Mucosa of rectum (tissue), 2 donors: ENCODE measurements around the gene AMPD1.

Experiments used
- H3K27ac ChIP-seq, 2 donors: one replicate each; pipeline ENCODE4 v1.7.0; 2013; ENCODE audit warnings: inconsistent platforms in 2 of 2, low read depth in 2 of 2, low read length in 2 of 2
- H3K27me3 ChIP-seq, 2 donors: one replicate each; pipeline ENCODE4 v1.7.0; 2013; ENCODE audit warnings: low read length in 2 of 2; ENCODE audit not compliant: control insufficient read depth in 2 of 2, insufficient read depth in 2 of 2
- H3K36me3 ChIP-seq, 2 donors: one replicate each; pipeline ENCODE4 v1.7.0; 2013; ENCODE audit warnings: low read length in 2 of 2; ENCODE audit not compliant: control insufficient read depth in 2 of 2, insufficient read depth in 2 of 2
- H3K4me1 ChIP-seq, 2 donors: one replicate each; pipeline ENCODE4 v1.7.0; 2013; ENCODE audit warnings: low read length in 2 of 2, mild to moderate bottlenecking in 1 of 2; ENCODE audit not compliant: control insufficient read depth in 2 of 2, insufficient read depth in 2 of 2
- H3K4me3 ChIP-seq, 2 donors: one replicate each; pipeline ENCODE4 v1.7.0; 2013; ENCODE audit warnings: low read length in 2 of 2
- H3K9ac ChIP-seq, 2 donors: one replicate each; pipeline ENCODE4 v1.7.0; 2013; ENCODE audit warnings: low read length in 2 of 2, low read depth in 1 of 2, mild to moderate bottlenecking in 1 of 2
- H3K9me3 ChIP-seq, 2 donors: one replicate each; pipeline ENCODE4 v1.7.0; 2013; ENCODE audit warnings: low read length in 2 of 2; ENCODE audit not compliant: control insufficient read depth in 2 of 2
- donor health status: healthy.
- donor health status: Normal muscosa, but diverticular disease.

The AMPD1 gene

DNA sequence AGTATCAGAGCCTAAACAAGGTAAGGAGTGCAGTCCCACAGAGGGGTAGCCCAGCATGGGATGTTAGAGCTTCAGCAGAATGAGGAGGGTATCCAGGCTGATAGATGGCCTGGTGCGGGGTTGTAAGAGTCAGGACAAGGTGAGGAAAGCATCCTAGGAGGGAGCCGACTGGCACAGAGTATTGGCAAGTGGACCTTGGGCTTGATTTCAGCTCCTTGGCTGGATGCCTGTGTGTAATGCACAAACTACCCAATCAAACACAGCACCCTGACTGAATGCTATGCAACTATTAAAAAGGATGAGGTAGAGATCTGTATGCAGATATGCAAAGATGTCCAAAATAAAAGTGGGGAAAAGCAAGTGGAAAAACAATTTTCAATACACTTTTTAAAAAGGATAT lies 43.5 kb downstream of the AMPD1 start:
- H3K36me3 ChIP-seq, result no peaks in the 10 kb centered on the region
- H3K27ac ChIP-seq, result no peak overlapping the region
- H3K4me3 ChIP-seq, result no peak overlapping the region
- no peak overlapping the region for H3K9ac ChIP-seq
- no peaks in the 10 kb centered on the region for H3K4me1 ChIP-seq
- H3K27me3 ChIP-seq, result no peaks in the 10 kb centered on the region
- no peaks in the 10 kb centered on the region for H3K9me3 ChIP-seq

DNA sequence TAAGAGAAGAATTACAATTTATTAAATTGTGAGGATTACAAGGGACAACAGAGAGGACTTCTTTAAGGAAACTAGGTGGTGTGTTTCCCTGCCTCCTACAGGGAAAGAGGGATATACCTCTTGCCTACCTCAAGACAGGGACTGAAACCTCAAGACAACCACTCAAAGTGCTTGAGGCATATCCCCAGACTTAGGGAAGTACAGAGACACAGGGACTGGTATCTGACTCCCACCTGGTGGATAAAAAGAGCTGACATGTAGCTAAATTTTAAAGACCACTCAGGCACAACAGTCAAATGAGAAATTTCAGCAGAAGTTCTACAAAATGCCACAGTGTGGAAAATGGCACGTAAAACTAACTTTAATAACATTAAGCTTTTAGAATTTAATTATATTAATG lies 46.8 kb downstream of the AMPD1 start:
- Histone ChIP-seq H3K4me3 (no peak overlapping the region), H3K27ac (no peak overlapping the region), H3K36me3 (no peaks in the 10 kb centered on the region), H3K9ac (no peak overlapping the region), H3K9me3 (no peaks in the 10 kb centered on the region), H3K4me1 (no peaks in the 10 kb centered on the region), H3K27me3 (no peaks in the 10 kb centered on the region)

DNA sequence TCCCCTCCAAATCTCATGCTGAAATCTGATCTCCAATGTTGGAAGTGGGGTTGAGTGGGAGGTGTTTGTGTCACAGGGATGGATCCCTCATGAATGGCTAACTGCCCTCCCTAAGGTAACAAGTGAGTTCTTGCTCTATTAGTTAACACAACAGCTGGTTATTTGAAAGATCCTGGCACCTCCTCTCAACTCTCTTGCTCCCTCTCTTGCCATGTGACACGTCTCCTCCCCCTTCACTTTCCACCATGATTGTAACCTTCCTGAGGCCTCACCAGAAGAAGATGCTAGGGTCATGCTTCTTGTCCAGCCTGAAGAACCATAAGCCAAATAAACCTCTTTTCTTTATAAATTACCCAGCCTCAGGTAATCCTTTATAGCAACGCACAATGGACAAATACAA lies 54.0 kb downstream of the AMPD1 start:
- Histone ChIP-seq H3K4me1 (no peaks in the 10 kb centered on the region), H3K36me3 (no peaks in the 10 kb centered on the region), H3K9me3 (no peaks in the 10 kb centered on the region), H3K9ac (no peak overlapping the region), H3K27ac (no peak overlapping the region), H3K4me3 (no peak overlapping the region), H3K27me3 (no peaks in the 10 kb centered on the region)

DNA sequence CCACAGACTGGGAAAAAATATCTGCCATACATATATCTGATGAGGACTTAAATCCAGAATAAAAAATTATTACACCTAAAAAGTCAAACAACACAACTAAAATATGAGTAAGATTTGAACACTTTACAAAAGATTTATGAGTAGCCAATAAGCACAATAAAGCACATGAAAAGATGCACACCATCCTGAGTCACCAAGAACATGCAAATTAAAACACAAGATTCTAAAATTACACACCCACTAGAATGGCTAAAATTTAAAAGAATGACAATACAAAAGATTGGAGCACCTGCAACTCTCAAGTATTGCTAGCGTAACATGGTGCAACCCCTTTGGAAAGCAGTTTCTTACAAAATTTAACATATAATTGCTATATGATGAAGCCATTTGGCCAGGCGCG lies 56.4 kb downstream of the AMPD1 start:
- H3K36me3 ChIP-seq, result no peaks in the 10 kb centered on the region
- no peaks in the 10 kb centered on the region for H3K4me1 ChIP-seq
- no peak overlapping the region for H3K9ac ChIP-seq
- no peak overlapping the region for H3K4me3 ChIP-seq
- no peaks in the 10 kb centered on the region for H3K27me3 ChIP-seq
- H3K27ac ChIP-seq, result no peak overlapping the region
- H3K9me3 ChIP-seq, result no peaks in the 10 kb centered on the region

DNA sequence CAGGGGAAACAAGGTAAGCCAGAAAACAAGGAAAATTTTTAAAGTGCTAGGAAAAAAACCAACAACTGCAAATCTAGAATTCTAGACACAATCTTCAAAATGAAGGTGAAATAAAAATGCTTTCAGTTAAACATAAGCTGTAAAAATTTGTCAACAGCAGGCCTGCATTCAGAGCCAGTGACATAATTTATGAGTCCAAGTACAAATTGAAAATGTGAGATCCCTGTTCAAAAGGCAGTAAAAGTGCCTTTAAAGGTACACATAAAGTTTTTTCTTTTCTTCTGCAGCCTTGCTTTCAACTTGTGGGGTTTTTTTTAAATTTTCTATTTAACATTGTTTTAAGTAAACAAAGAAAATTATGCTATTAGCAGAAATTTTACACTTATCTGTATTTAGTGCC lies 62.9 kb downstream of the AMPD1 start:
- Histone ChIP-seq H3K4me1 (no peaks in the 10 kb centered on the region), H3K27ac (no peak overlapping the region), H3K9me3 (no peaks in the 10 kb centered on the region), H3K27me3 (no peaks in the 10 kb centered on the region), H3K4me3 (no peak overlapping the region), H3K9ac (no peak overlapping the region), H3K36me3 (no peaks in the 10 kb centered on the region)

DNA sequence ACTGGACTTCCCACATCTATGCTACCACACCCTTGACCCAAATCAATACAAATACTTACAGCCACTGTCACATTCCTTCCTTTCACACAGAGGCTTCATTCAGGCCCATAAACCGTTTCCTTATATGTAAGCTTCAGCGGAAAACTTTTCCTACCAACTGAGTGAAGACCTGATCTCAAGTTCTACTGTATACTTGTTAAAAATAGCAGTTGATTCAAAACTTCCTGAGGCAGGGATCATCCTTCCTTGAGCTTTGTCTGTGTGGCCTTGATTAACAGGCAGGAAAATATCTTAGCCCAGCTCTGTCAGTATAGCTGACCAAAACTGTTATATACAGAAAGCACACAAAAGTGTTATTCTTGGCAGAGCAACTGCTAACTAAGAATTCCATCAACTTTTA lies 68.2 kb downstream of the AMPD1 start:
- Histone ChIP-seq H3K4me3 (no peak overlapping the region), H3K36me3 (no peaks in the 10 kb centered on the region)

DNA sequence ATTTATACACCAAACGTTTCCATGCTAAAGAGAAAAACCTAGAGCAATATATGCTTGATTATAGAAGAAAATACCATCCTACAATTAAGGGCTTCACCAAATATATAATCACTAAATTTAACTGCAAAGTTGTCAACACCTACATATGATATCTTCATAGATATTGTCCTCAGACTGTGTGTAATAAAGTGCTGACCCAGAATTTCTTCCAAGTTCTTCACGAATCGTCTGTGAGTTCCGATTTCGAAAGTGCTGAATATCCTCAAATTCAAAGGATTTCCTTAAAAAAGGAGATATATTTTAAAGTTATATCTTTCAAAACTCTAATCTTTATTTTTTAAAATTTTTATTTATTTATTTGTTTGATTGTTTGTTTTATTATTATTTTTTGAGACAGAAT lies 72.0 kb downstream of the AMPD1 start:
- Histone ChIP-seq H3K36me3 (no peaks in the 10 kb centered on the region), H3K9me3 (no peaks in the 10 kb centered on the region), H3K9ac (no peak overlapping the region), H3K27me3 (no peaks in the 10 kb centered on the region), H3K27ac (no peak overlapping the region), H3K4me3 (no peak overlapping the region), H3K4me1 (no peaks in the 10 kb centered on the region)

More for the DNA sequence above, 68.2 kb downstream of the AMPD1 start:
- H3K27ac ChIP-seq, result no peak overlapping the region
- no peaks in the 10 kb centered on the region for H3K4me1 ChIP-seq
- no peaks in the 10 kb centered on the region for H3K9me3 ChIP-seq
- H3K27me3 ChIP-seq, result no peaks in the 10 kb centered on the region
- H3K9ac ChIP-seq, result no peak overlapping the region
